Upper lobe of right lung (tissue), 1 donor: ENCODE measurements around the gene FGFRL1. TPM values are rescaled to one million over a fixed set of nuclear protein-coding genes. Genes with fewer than 3 reads are reported as not detected.
"Not testable (repeated sequence)": the region's sequence is repeated elsewhere in the genome, so short reads cannot be mapped to it uniquely, and the experiment has no call there.

Source experiments
- ATAC-seq: fragments of 200-7000 bp; cut with Tn5 transposase; one replicate; pipeline ENCODE4 v1.9.1; 2020; ENCODE audit warnings: mild to moderate bottlenecking, moderate library complexity
- DNase-seq: peaks from one replicate; pipeline ENCODE4 v3.0.0-alpha.2; 2020
- H3K27ac ChIP-seq: fragments of 200-600 bp; one replicate; pipeline ENCODE4 v1.8.0; 2022
- H3K27me3 ChIP-seq: fragments of 200-600 bp; one replicate; pipeline ENCODE4 v1.8.0; 2022; ENCODE audit warnings: mild to moderate bottlenecking
- H3K36me3 ChIP-seq: fragments of 200-600 bp; one replicate; pipeline ENCODE4 v1.8.0; 2022
- H3K4me1 ChIP-seq: fragments of 200-600 bp; one replicate; pipeline ENCODE4 v1.8.0; 2022
- H3K4me3 ChIP-seq: fragments of 200-600 bp; one replicate; pipeline ENCODE4 v1.8.0; 2022; ENCODE audit warnings: mild to moderate bottlenecking
- H3K9me3 ChIP-seq: fragments of 200-600 bp; one replicate; pipeline ENCODE4 v1.8.0; 2022
- intact Hi-C: fragments of 100-400 bp; cut with DNase I; formaldehyde crosslinking; loops from one replicate; pipeline ENCODE4 v1.11.0; 2022
- total RNA-seq: library from RNA; stranded (reverse); fragmentation: NEBNext Ultra II Directional; extraction: Animal tissue kit (Norgen Biotek cat#: 25700); gene quantifications from one replicate; pipeline ENCODE4 v1.2.1, GENCODE V29; 2021
- TF ChIP-seq, protein P1 (sequence below): fragments of 200-600 bp; IDR thresholded peaks from one replicate; pipeline ENCODE4 v1.8.0; 2022; ENCODE audit warnings: antibody characterized with exemption
- donor health status: DM: no; HTN: yes; CAD: no; lungs with severe emphysema.

FGFRL1 gene
- total RNA-seq, 1 donor from 2014 or later, result 25.2 TPM

DNA sequence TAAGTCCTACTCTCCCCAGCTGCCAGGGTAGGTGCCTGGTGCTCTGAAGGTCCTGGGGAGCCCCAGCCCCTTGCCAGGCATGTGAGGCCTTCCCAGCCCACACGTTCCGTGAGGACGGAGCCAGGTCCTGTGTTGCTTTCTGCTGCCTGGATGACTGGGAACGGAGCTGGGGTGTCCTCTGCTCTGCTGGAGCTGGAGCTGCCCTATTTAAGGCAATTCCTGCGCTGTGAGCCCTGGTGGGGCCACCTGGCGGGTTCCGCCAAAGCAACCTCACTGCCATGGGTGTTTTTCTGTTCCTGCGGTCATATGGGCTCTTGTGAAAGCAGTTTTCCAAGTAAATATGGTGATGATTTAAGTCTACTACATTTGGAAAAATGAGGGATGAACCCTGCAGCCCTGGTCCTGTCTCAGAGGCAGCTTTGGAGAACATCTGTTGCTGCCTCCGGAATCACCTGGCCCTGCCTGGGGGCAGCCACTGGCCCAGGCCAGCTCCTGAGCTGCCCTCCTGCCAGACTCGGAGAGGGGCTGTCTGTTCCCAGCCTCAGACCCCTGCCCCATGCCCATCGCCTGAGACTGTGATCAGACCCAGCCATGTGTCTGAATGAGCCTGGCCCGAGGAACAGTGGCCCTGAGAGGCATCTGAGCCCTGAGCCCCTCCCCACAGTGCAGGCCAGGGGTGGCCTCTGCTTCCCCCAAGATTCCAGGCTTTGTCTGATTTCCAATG is 33.2 kb downstream of the FGFRL1 start:
- Histone ChIP-seq H3K36me3 (no peaks in the 10 kb centered on the region), H3K27me3 (peaks cover 18% of the 10 kb centered on the region), H3K9me3 (no peaks in the 10 kb centered on the region), H3K27ac (no peak overlapping the region), H3K4me3 (no peak overlapping the region), H3K4me1 (peaks cover 39% of the 10 kb centered on the region)
- DNase-seq, result peak; percentile 57
- TF ChIP-seq, protein P1, sequence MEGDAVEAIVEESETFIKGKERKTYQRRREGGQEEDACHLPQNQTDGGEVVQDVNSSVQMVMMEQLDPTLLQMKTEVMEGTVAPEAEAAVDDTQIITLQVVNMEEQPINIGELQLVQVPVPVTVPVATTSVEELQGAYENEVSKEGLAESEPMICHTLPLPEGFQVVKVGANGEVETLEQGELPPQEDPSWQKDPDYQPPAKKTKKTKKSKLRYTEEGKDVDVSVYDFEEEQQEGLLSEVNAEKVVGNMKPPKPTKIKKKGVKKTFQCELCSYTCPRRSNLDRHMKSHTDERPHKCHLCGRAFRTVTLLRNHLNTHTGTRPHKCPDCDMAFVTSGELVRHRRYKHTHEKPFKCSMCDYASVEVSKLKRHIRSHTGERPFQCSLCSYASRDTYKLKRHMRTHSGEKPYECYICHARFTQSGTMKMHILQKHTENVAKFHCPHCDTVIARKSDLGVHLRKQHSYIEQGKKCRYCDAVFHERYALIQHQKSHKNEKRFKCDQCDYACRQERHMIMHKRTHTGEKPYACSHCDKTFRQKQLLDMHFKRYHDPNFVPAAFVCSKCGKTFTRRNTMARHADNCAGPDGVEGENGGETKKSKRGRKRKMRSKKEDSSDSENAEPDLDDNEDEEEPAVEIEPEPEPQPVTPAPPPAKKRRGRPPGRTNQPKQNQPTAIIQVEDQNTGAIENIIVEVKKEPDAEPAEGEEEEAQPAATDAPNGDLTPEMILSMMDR, result no peak
- no peak for ATAC-seq
- intact Hi-C loops, result no loop called here

- peaks cover 36% of the 10 kb centered on the region for H3K4me1 ChIP-seq
- ATAC-seq (no peak), DNase-seq (peak; percentile 48)
- TF ChIP-seq, protein P1, result no peak
- H3K9me3 ChIP-seq, result no peaks in the 10 kb centered on the region
- H3K27ac ChIP-seq, result no peak overlapping the region
- intact Hi-C loops, result no loop called here
- no peaks in the 10 kb centered on the region for H3K36me3 ChIP-seq
- H3K4me3 ChIP-seq, result no peak overlapping the region
- H3K27me3 ChIP-seq, result peaks cover 18% of the 10 kb centered on the region
Measured at GRCh38 chr4:1045193-1045594, 33.8 kb downstream of the FGFRL1 start.

DNA sequence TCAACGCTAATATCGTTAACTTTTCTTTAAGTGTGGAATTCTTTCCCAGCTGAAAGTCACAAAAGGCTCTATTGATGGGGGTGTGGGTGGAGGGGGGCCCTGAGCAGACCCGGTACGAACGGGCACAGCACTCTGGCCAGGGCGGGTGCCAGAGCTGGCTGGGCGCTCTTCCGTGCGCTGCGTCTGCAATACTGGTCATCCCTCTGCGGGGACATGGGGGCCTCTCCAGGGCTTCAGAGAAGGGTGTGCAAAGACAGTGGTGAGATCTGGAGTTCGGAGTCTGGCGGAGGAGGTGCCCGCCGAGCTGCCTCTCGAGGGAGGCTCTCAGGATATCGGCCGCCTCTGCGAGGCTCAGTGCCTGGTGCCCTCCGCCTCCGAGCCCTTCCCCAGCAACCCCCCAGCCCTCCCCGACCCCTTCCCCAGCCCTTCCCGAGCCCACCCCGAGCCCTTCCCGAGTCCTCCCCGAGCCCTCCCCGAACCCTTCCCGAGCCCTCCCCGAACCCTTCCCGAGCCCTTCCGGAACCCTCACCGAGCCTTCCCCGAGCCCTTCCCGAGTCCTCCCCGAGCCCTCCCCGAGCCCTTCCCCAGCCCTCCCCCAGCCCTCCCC is 34.3 kb downstream of the FGFRL1 start:
- no peaks in the 10 kb centered on the region for H3K36me3 ChIP-seq
- intact Hi-C loops, result no loop called here
- TF ChIP-seq, protein P1, result no peak
- ATAC-seq, result no peak
- peaks cover 22% of the 10 kb centered on the region for H3K27me3 ChIP-seq
- no peaks in the 10 kb centered on the region for H3K9me3 ChIP-seq
- H3K4me1 ChIP-seq, result peaks cover 36% of the 10 kb centered on the region
- H3K4me3 ChIP-seq, result no peak overlapping the region
- H3K27ac ChIP-seq, result no peak overlapping the region
- no peak for DNase-seq

GRCh38 chr4:1046581-1047011 is 35.2 kb downstream of the FGFRL1 start:
- peak; percentile 8 for ATAC-seq
- intact Hi-C loops, H3K27ac ChIP-seq, H3K9me3 ChIP-seq, H3K36me3 ChIP-seq: not testable (repeated sequence)
- peak overlapping the region; percentile 12 for H3K4me3 ChIP-seq
- DNase-seq, result peak; percentile 76
- peaks cover 19% of the 10 kb centered on the region for H3K27me3 ChIP-seq
- peaks cover 30% of the 10 kb centered on the region for H3K4me1 ChIP-seq

- peaks cover 25% of the 10 kb centered on the region for H3K4me1 ChIP-seq
- intact Hi-C loops, result no loop called here
Measured at GRCh38 chr4:1047106-1047975, 35.9 kb downstream of the FGFRL1 start.

More at GRCh38 chr4:1047106-1047975, 35.9 kb downstream of the FGFRL1 start:
- Histone ChIP-seq H3K27me3 (peaks cover 25% of the 10 kb centered on the region), H3K9me3 (no peaks in the 10 kb centered on the region), H3K36me3 (no peaks in the 10 kb centered on the region), H3K4me3 (peak overlapping the region; percentile 16), H3K27ac (no peak overlapping the region)
- no peak for ATAC-seq
- TF ChIP-seq, protein P1, result no peak
- DNase-seq, result peak; percentile 62
